ENCODE measurements around the gene PYCR2.

PYCR2 gene

GRCh38 chr1:225881959-225882693, 41.9 kb downstream of the PYCR2 start, which contains the start of gene TMEM63A:
TMEM63A (minus strand) TSS chr1:225882380; CDS start chr1:225877580, 4,800 bp downstream.
- Mint-ChIP-seq H3K36me3 (peaks cover 9% of the 10 kb centered on the region), H3K9me3 (no peaks in the 10 kb centered on the region), H3K27me3 (no peaks in the 10 kb centered on the region), H3K4me3 (peak within 1 kb of the TSS; percentile 93), H3K27ac (peak within 1 kb of the TSS; percentile 79), H3K4me1 (peaks cover 59% of the 10 kb centered on the region)
- ATAC-seq: peak; percentile 87

DNA sequence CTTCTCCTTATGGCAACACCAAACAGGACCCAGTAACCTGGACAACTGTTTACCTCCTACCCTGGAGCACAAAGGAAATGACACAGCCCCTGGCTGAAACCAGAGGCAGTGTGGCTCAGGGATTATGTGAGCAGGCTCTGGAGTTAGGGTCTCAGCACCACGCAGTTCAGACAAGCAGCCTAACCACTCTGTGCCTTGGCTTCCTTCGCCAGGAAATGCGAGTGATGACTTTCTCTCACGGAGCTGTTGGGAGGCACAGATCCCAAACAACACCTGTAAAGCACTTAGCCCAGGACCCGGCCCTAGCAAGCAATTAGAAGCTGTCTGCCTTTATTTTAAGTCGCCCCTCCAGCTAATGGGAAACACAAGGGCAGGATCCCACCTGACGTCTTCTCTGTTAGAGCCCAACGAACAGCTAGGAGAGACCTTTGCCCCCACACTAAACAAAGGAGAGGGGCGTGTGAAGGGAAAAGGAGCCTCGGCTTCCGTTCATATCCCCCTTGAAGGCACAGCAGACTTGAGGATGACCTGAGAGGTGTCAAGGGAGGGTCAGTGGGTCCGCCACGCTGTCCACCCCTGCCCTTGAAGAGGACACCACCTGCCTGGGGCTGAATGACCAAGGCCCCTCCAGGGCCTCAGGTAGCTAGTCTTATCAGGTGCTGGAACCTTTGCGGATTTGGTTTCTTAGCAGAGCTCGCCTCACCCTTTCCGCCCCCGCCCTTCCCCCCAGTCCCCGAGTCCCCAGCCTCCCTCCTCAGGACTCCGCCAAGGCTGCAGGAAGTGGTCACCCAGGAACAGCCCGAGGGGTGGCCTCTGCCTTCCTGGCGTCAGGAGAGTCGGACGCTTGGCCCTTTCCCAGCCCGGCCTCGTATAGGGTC, 42.7 kb downstream of the PYCR2 start:
- ATAC-seq: peak; percentile 55
- Mint-ChIP-seq H3K4me3 (peak overlapping the region; percentile 93), H3K27ac (peak overlapping the region; percentile 79), H3K36me3 (peaks cover 11% of the 10 kb centered on the region), H3K9me3 (no peaks in the 10 kb centered on the region), H3K4me1 (peaks cover 59% of the 10 kb centered on the region), H3K27me3 (no peaks in the 10 kb centered on the region)

GRCh38 chr1:225880636-225881035, 43.4 kb downstream of the PYCR2 start:
- Mint-ChIP-seq H3K27ac (peak overlapping the region; percentile 54), H3K36me3 (peaks cover 11% of the 10 kb centered on the region), H3K27me3 (no peaks in the 10 kb centered on the region), H3K4me1 (peaks cover 59% of the 10 kb centered on the region), H3K4me3 (peak overlapping the region; percentile 93), H3K9me3 (no peaks in the 10 kb centered on the region)
- no peak for ATAC-seq

DNA sequence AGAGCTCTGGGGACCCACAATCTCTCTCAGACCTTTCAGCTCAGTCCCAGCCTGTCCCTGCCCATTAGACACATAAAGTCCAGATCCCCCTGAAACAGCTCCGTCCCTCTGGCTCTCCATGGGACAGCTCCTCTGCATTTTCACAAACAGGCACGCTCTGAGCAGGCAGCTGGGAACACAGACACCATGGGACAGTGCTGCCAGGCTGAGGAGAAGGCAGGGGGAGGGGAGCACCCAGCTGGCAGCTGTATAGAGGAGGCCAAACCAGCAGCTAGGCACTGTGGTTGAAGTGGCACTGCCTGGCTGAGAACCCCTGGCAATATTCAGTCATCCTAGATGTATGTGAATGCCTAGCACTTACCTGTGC, 43.8 kb downstream of the PYCR2 start:
- Mint-ChIP-seq H3K36me3 (peaks cover 11% of the 10 kb centered on the region), H3K27me3 (no peaks in the 10 kb centered on the region), H3K4me3 (peak overlapping the region; percentile 32), H3K9me3 (no peaks in the 10 kb centered on the region), H3K27ac (peak overlapping the region; percentile 54), H3K4me1 (peaks cover 59% of the 10 kb centered on the region)
- ATAC-seq: no peak

DNA sequence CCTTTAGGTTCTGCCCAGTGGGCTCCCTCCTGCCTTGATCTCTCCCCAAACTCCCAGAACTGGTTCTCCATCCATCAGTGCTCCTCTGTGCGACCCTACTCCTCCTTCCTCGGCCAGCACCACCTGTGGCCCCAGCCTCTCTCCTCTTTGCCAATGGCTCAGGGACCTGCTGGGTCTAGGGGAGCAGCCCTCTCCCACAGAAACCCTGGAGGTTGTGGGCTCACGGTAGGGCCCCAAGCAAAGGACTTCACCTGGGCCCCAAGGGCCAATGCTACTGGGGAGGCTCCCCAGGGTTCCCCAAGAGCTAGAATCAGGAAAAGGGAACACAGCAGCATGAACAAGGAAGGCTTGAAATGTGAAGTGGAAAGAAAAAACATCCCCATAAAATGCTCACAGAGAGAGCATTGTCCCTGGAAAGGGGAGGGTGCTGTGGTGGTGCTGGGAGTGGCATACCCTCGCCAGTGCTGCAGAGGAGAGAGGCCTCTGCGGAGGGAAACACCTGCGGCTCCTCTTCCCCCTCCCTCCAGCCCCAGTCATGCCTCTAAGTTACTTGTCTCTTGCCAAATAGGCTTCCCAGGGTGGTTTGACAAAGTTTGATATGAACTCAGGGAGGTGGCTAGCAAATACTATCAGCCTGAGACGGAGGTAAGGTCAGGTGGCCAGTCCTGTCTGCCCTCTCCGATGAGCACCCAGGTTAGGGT, 44.4 kb downstream of the PYCR2 start:
- Mint-ChIP-seq H3K36me3 (peaks cover 11% of the 10 kb centered on the region), H3K4me3 (peak overlapping the region; percentile 32), H3K4me1 (peaks cover 59% of the 10 kb centered on the region), H3K27me3 (no peaks in the 10 kb centered on the region), H3K9me3 (no peaks in the 10 kb centered on the region), H3K27ac (peak overlapping the region; percentile 54)
- ATAC-seq: no peak

GRCh38 chr1:225878282-225878681, 45.8 kb downstream of the PYCR2 start:
- no peaks in the 10 kb centered on the region for H3K9me3 Mint-ChIP-seq
- no peaks in the 10 kb centered on the region for H3K27me3 Mint-ChIP-seq
- no peak for ATAC-seq
- H3K4me1 Mint-ChIP-seq: peaks cover 50% of the 10 kb centered on the region
- H3K4me3 Mint-ChIP-seq: no peak overlapping the region
- H3K27ac Mint-ChIP-seq: peak overlapping the region; percentile 54
- peaks cover 18% of the 10 kb centered on the region for H3K36me3 Mint-ChIP-seq

DNA sequence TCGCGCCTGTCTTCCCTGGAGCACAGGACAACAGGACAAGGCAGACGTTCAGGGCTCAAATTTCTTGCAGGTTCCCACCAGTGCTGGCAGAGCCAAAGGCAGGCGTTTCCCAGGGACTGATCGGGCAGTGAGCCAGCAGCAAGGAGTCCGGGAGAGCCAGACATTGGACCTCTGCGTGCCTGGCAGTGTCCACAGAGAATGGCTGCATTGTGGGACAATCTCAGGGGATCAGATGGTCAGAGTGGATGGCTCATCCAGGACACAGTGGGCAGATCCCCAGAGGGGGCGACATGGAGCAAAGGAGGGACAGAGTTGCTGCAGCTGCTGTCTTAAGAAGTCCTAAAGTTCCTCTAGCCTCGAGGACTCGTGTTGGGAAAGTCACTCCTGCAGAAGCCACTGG, 46.5 kb downstream of the PYCR2 start:
- Mint-ChIP-seq H3K9me3 (no peaks in the 10 kb centered on the region), H3K4me3 (no peak overlapping the region), H3K36me3 (peaks cover 24% of the 10 kb centered on the region), H3K27ac (peak overlapping the region; percentile 54), H3K4me1 (peaks cover 46% of the 10 kb centered on the region), H3K27me3 (no peaks in the 10 kb centered on the region)
- ATAC-seq: no peak

DNA sequence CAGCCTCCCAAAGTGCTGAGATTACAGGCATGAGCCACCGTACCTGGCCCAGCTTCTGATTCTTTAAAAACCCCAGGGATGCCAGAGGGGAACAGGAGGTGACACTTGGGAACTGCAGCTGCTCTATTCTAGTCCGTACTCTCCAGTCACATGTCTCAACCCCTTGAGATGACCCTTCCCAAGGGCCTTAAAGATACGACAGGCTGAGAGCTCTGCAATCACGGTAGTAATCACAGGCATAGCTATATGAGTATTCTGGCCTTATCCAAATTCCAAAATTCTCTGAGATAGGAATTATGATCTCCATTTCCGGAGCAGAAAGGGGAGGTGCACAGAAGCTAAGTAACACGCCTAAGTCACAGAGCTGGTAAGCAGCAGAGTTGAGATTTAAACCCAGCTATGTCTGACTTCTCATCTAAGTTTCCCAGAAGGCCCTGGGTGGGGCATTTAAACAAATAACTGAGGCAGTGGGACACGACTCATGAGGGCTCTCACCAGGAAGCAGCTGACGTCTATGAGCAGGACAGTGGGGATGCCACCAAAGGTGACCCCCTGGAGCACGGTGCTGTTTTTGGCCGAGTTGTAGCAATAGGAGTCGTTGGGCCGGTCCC, 47.0 kb downstream of the PYCR2 start:
- Mint-ChIP-seq H3K27ac (no peak overlapping the region), H3K27me3 (no peaks in the 10 kb centered on the region), H3K36me3 (peaks cover 25% of the 10 kb centered on the region), H3K4me3 (no peak overlapping the region), H3K9me3 (no peaks in the 10 kb centered on the region), H3K4me1 (peaks cover 46% of the 10 kb centered on the region)
- no peak for ATAC-seq

GRCh38 chr1:225875044-225875815, 48.8 kb downstream of the PYCR2 start:
- peaks cover 31% of the 10 kb centered on the region for H3K4me1 Mint-ChIP-seq
- ATAC-seq: no peak
- no peak overlapping the region for H3K27ac Mint-ChIP-seq
- no peaks in the 10 kb centered on the region for H3K27me3 Mint-ChIP-seq
- H3K9me3 Mint-ChIP-seq: no peaks in the 10 kb centered on the region
- no peak overlapping the region for H3K4me3 Mint-ChIP-seq
- peaks cover 43% of the 10 kb centered on the region for H3K36me3 Mint-ChIP-seq

GRCh38 chr1:225874431-225874830, 49.6 kb downstream of the PYCR2 start:
- no peaks in the 10 kb centered on the region for H3K9me3 Mint-ChIP-seq
- H3K4me3 Mint-ChIP-seq: no peak overlapping the region
- no peak overlapping the region for H3K27ac Mint-ChIP-seq
- H3K36me3 Mint-ChIP-seq: peaks cover 46% of the 10 kb centered on the region
- ATAC-seq: no peak
- no peaks in the 10 kb centered on the region for H3K27me3 Mint-ChIP-seq
- peaks cover 23% of the 10 kb centered on the region for H3K4me1 Mint-ChIP-seq

- no peak overlapping the region for H3K4me3 Mint-ChIP-seq
- peaks cover 12% of the 10 kb centered on the region for H3K4me1 Mint-ChIP-seq
- peaks cover 55% of the 10 kb centered on the region for H3K36me3 Mint-ChIP-seq
- no peaks in the 10 kb centered on the region for H3K27me3 Mint-ChIP-seq
- no peak for ATAC-seq
- H3K9me3 Mint-ChIP-seq: no peaks in the 10 kb centered on the region
- no peak overlapping the region for H3K27ac Mint-ChIP-seq
Measured at GRCh38 chr1:225873281-225873850, 50.7 kb downstream of the PYCR2 start.

GRCh38 chr1:225872075-225872430, 52.0 kb downstream of the PYCR2 start:
- H3K4me1 Mint-ChIP-seq: peaks cover 2% of the 10 kb centered on the region
- H3K36me3 Mint-ChIP-seq: peaks cover 53% of the 10 kb centered on the region
- no peaks in the 10 kb centered on the region for H3K27me3 Mint-ChIP-seq
- ATAC-seq: no peak
- no peaks in the 10 kb centered on the region for H3K9me3 Mint-ChIP-seq
- H3K4me3 Mint-ChIP-seq: no peak overlapping the region
- no peak overlapping the region for H3K27ac Mint-ChIP-seq

DNA sequence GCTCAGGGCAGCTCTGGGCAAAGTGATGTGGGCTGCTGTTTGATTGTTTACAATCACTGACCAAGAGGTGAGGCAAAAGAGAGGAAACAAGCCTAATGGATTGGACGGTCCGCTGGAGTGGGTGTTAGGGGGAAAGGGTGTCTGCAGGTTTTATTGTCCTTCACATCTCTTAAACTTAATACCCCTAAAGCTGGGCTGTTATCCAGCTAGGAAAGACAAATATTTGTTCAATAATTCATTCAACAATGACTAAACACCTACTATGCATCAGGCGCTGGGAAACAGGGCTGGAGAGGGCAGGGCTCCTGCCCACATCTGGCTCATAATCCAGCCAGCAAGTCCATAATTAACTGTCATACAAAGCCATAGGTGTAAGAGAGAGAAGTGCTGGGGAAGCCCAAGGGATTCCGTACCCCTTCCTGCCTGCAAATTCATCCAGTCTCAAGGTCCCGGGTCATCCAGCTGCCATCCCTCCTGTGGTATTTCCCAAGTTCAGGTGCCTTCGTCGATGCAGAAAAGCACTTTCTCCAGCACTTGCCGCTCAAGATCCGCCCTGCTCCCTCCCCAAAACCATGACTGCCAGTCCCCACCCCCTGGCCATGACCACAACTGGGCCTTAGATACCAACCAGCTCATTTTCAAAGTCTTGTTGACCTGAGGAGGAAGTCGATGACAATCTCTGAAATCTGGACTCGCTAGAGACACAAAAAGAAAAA, 52.5 kb downstream of the PYCR2 start:
- H3K9me3 Mint-ChIP-seq: no peaks in the 10 kb centered on the region
- H3K27ac Mint-ChIP-seq: no peak overlapping the region
- no peak overlapping the region for H3K4me3 Mint-ChIP-seq
- peaks cover 7% of the 10 kb centered on the region for H3K4me1 Mint-ChIP-seq
- no peaks in the 10 kb centered on the region for H3K27me3 Mint-ChIP-seq
- ATAC-seq: no peak
- H3K36me3 Mint-ChIP-seq: peaks cover 56% of the 10 kb centered on the region

DNA sequence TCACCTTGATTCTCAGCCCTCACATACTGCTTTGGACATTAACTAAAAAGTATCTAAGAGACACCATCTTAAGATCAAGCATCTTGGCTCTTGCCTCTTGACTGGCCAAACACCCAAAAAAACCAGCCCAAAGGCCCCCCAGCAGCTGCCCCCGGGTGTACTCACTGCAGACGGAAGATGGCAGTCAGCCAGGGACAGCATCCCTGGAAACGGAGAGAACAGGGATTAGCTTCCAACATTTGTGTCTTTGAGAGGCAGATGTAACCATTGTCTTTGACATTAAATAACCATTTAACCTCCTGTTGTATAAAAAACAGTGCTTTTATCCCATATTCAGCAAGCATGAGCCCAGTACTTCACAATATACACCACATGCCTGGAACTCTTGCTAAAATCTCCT, 53.1 kb downstream of the PYCR2 start:
- no peak for ATAC-seq
- peaks cover 58% of the 10 kb centered on the region for H3K36me3 Mint-ChIP-seq
- H3K9me3 Mint-ChIP-seq: no peaks in the 10 kb centered on the region
- no peaks in the 10 kb centered on the region for H3K27me3 Mint-ChIP-seq
- H3K27ac Mint-ChIP-seq: no peak overlapping the region
- H3K4me1 Mint-ChIP-seq: peaks cover 13% of the 10 kb centered on the region
- H3K4me3 Mint-ChIP-seq: no peak overlapping the region
